Superior temporal gyrus (tissue), 1 donor: ENCODE results near the gene ANGEL2.
"Not testable (repeated sequence)": the region's sequence is repeated elsewhere in the genome, so short reads cannot be mapped to it uniquely, and the experiment has no call there.

ENCODE experiments used
- DNase-seq: peaks from one replicate; pipeline ENCODE4 v3.0.0-alpha.2; 2016; ENCODE audit errors: extremely low spot score

ANGEL2 gene, protein sequence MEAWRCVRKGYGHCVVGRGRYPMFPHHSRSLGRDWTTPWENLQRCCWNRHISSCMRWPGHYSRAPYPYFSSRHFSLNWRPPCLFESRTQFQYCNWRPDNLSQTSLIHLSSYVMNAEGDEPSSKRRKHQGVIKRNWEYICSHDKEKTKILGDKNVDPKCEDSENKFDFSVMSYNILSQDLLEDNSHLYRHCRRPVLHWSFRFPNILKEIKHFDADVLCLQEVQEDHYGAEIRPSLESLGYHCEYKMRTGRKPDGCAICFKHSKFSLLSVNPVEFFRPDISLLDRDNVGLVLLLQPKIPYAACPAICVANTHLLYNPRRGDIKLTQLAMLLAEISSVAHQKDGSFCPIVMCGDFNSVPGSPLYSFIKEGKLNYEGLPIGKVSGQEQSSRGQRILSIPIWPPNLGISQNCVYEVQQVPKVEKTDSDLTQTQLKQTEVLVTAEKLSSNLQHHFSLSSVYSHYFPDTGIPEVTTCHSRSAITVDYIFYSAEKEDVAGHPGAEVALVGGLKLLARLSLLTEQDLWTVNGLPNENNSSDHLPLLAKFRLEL

GRCh38 chr1:213015099-213016050 is at the start of gene ANGEL2:
Gene ANGEL2 (minus strand): TSS chr1:213015867. CDS start chr1:213015671, 196 bp downstream.
- peak; percentile 99 for DNase-seq

DNA sequence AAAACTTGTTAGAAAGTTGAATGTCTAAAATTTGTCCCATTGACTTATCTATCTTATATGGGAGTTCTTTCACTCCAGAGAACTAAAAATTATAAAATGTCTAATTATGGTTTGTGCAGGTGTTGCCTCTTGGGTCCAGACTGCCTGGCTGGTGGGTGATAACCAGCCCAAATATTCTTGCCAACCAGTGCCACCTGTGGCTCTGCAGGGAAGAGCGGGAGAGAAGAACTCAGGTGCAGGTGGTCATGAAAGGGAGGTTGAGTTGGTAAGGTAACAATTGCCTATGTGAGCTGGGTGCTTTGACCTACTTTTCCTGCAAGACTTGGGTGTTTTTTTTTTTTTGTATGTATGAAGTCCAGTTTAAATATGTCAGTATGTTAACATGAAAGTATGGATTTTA is 45.6 kb upstream of the ANGEL2 start:
- no peak for DNase-seq

DNA sequence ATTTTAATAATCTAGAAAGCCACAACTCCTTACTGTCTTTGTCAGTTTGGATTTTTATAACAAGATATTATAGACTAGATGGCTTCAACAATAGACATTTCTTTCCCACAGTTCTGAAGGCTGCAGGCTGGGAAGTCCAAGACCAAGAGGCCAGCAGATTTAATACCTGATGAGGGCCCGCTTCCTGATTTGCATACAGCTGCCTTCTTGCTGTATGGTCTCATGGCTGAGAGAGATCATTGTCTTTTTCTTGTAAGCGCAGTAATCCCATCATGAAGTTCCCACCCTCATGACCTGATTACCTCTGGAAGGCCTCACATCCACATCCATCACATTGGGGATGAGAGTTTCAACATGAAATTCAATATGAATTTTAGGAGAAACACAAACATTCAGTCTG is 45.2 kb upstream of the ANGEL2 start:
- no peak for DNase-seq

DNA sequence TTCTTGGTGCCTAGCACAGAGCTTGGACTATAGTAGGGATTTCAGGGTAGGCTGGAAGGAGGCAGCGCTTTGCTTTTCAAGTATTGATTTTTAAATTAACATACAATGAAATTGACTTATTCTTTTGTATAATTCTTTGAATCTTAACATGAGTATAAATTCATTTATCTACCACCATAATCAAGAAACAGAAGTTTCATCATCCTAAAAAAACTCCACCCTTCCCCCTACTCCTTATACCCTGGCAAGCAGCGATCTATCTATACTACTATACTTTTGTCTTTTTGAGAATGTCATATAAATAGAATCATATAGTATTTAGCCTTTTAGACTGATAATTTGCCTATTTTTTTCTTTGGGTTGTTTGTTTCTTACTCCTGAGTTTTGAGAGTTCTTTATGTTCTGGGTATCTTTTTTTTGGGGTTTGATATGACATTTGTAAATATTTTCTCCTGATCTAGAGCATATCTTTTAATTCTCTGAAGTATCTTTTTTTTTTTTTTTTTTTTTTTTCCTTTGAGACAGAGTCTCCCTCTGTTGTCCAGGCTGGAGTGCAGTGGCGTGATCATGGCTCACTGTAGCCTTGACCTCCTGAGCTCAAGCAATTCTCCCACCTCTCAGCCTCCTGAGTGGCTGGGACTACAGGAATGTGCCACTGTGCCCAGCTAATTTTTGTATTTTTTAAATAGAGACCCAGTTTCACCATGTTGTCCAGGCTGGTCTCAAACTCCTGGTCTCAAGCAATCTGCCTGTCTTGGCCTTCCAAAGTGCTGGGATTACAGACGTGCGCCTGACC is 41.8 kb upstream of the ANGEL2 start:
- no peak for DNase-seq

DNA sequence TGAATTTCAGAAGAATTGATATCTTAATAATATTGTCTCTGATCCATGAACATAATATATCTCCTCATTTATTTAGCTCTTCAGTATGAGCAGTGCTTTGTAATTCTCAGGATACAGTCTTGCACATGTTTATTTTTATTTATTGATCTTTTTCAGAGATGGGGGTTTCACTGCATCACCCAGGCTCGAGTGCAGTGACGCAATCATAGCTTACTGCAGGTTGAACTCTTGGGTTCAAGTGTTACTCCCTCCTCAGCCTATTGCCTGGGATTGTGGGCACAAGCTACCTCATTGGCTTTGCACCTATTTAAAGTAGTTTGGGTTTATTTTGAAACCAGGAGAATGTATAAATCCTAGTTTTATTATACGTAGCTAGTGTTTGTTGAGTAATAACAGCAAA is 40.1 kb upstream of the ANGEL2 start:
- DNase-seq, result no peak

DNA sequence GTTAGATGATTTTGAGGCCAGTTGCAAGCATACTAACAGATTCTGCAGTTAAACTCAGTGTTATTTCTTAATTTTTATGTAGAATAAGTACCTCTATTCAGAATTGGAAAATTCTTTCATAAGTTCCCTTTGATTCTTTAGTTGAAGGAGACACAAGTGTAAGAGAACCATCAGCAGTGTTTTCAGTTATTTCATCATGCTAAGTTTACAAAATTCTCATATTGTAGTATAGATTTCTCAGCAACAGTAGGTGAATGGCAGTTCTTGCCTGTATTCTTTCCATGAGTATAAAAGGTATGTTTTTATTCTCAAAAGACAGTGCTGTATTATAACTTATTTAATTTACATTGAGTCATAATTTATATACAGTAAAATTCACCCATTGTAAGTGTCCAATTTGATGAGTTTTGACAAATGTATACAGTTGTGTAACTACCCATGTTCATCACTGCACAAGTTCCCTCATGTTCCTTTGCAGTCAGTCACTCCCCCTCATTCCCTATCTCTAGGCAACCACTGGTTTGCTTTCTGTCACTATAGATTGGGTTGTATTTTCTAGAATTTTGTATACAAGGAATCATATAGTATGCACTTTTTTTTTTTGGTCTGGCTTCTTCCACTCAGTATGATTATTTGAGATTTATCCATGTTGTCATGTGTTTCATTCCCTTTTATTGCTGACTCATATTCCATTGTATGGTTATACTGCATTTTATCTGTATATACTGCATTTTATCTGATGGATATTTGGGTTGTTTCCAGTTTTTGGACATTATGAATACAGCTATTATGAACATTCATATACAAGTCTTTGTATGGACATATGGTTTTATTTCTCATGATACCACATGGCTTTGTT is 39.3 kb upstream of the ANGEL2 start:
- DNase-seq, result no peak

- DNase-seq, result no peak
Measured at GRCh38 chr1:213054142-213054541, 38.5 kb upstream of the ANGEL2 start.

- DNase-seq, result no peak
Measured at GRCh38 chr1:213053455-213053854, 37.8 kb upstream of the ANGEL2 start.

GRCh38 chr1:213051881-213052202 is 36.2 kb upstream of the ANGEL2 start:
- no peak for DNase-seq

- peak; percentile 91 for DNase-seq
Measured at GRCh38 chr1:213051127-213051880, 35.6 kb upstream of the ANGEL2 start, which contains the start of gene RPS6KC1. Gene RPS6KC1 (plus strand): TSS chr1:213051241. CDS start chr1:213051405, 164 bp downstream.

- no peak for DNase-seq
Measured at GRCh38 chr1:213050745-213051126, 35.1 kb upstream of the ANGEL2 start.

- no peak for DNase-seq
Measured at GRCh38 chr1:213049232-213049631, 33.6 kb upstream of the ANGEL2 start.

DNA sequence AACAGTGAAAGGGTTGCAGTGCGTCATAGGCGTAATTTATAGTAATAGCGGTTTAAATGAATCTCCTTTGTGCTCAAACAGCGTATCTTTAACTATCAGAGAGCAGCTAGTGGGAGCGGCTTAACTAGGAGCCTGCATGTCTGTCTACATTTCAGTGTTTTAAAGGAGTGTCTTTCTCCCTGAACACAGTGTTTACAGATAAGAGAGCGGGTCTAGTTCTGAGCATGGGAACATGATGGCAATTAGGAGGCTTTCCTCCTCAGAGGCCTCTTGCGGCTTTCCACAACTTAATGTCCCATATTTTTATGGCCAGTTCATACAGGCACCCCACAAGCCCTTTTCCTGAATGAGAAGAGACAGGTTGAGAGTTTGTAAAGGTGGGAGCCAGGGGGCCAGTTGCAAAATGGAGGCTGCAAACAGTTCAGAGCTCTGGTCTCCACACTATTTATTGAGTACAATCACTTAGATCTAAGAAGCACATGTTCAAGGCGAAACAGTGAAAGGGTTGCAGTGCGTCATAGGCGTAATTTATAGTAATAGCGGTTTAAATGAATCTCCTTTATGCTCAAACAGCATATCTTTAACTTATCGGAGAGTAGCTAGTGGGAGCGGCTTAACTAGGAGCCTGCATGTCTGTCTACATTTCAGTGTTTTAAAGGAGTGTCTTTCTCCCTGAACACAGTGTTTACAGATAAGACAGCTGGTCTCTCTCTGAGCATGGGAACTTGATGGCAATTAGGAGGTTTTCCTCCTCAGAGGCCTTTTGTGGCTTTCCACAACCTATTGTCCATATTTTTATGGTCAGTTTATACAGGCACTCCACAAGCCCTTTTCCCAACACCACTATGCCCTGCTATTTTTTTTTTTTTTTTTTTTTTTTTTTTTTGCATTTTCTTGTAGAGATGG is 29.9 kb upstream of the ANGEL2 start:
- DNase-seq, result not testable (repeated sequence)

- no peak for DNase-seq
Measured at GRCh38 chr1:213041443-213041842, 25.8 kb upstream of the ANGEL2 start.

DNA sequence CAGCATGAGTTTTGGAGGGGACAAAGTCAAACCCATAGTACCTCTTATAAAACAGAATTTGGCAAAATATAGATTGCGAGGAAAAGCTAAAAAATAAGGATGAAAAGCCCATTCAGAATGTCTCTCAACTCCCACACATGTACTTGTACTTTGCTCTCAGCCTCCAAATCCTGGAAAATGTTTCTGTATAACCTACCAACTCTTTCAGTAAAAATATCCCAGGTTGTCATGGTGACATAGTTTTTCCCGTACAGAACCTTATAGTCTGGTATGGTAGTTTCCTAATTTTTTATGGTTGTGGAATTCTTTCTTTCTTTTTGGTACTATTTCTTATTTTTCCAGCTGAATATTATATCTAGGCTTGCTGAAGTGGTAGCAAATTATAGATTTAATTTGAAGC is 19.9 kb upstream of the ANGEL2 start:
- DNase-seq, result peak; percentile 76

DNA sequence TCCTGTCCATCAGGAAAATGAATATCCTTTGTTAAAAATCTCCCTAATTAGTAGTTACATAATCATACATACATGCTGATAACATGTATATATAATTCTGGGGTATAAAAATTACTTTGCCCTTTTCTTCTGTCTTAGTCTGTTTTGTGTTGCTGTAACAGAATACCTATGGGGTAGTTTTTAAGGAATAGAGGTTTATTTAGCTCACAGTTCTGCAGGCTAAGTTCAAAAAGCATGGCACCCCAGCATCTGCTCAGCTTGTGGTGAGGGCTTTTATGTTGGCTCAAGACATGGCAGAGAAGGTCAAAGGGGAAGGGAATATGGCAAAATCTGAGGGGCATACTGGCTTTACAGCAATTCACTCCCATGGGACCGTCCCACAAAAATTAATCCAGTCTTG is 19.0 kb upstream of the ANGEL2 start:
- no peak for DNase-seq

- no peak for DNase-seq
Measured at GRCh38 chr1:213032651-213033050, 17.0 kb upstream of the ANGEL2 start.

DNA sequence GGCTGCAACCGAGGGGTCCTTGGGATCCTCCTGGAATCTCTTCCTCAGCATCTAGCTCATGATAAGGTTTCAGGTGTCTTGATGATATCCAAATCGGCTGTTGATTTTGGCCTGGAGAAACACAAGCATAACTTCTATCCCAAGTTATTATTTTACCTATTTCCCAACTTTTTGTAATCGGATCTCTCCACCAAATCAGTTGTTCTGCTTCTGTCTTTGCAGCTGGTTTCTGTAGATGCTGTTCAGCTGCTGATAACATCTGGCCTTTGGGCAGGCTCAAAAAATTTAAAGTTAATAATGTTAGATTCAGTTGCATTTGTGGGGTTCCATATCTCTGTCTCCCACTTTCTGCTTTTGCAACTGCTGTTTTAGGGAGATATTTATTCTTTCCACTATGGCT is 11.4 kb upstream of the ANGEL2 start:
- not testable (repeated sequence) for DNase-seq

GRCh38 chr1:213020016-213020415 is 4.3 kb upstream of the ANGEL2 start:
- no peak for DNase-seq
